SU-DHL-6 (cell line): Measurements from ENCODE around the gene ACOT8.

ENCODE experiments used
- H2AFZ ChIP-seq: fragments of 200-600 bp; sonication (generic); 2 replicates; pipeline ENCODE4 v1.6.1; 2014; ENCODE audit warnings: low read depth, mild to moderate bottlenecking, moderate library complexity, mixed read lengths, antibody characterized with exemption, low read length; ENCODE audit not compliant: severe bottlenecking
- H3F3A ChIP-seq: fragments of 200-600 bp; shearing (Covaris generic); 2 replicates; pipeline ENCODE4 v1.6.0; 2016; ENCODE audit warnings: antibody characterized with exemption, mild to moderate bottlenecking; ENCODE audit not compliant: insufficient read depth
- H3K27ac ChIP-seq: fragments of 200-600 bp; sonication (generic); 2 replicates; pipeline ENCODE4 v1.5.1; 2016; ENCODE audit warnings: low read depth, mild to moderate bottlenecking, low read length, moderate library complexity, mixed read lengths
- H3K27me3 ChIP-seq: fragments of 200-600 bp; sonication (generic), shearing (Covaris generic); 2 replicates; pipeline ENCODE4 v1.6.0; 2014; ENCODE audit warnings: mild to moderate bottlenecking, low read length
- H3K36me3 ChIP-seq: fragments of 200-600 bp; sonication (generic); 2 replicates; pipeline ENCODE4 v1.6.1; 2014; ENCODE audit warnings: mild to moderate bottlenecking, low read length, mixed read lengths
- H3K4me2 ChIP-seq: fragments of 300-600, 200-600 bp; shearing (Covaris generic), sonication (generic); 2 replicates; pipeline ENCODE4 v1.6.0; 2014; ENCODE audit warnings: low read length, low read depth, mild to moderate bottlenecking; ENCODE audit not compliant: poor library complexity, severe bottlenecking
- H3K4me3 ChIP-seq: fragments of 200-600 bp; sonication (generic); 2 replicates; pipeline ENCODE4 v1.5.1; 2014; ENCODE audit warnings: antibody characterized with exemption, low read length, mild to moderate bottlenecking, mixed read lengths; ENCODE audit not compliant: insufficient read depth, poor library complexity, severe bottlenecking
- H3K79me2 ChIP-seq: fragments of 200-600 bp; sonication (generic); 2 replicates; pipeline ENCODE4 v1.6.1; 2014; ENCODE audit warnings: mild to moderate bottlenecking, low read length, moderate library complexity; ENCODE audit not compliant: insufficient read depth
- H3K9ac ChIP-seq: fragments of 200-600 bp; sonication (generic); 2 replicates; pipeline ENCODE4 v1.7.0; 2014; ENCODE audit warnings: mild to moderate bottlenecking, low read length
- H3K9me2 ChIP-seq: fragments of 200-600 bp; sonication (generic); replicated peaks from 2 replicates; pipeline ENCODE4 v1.6.1; 2014; ENCODE audit warnings: low read length; ENCODE audit not compliant: insufficient read depth
- H3K9me3 ChIP-seq: fragments of 200-600 bp; sonication (generic); 2 replicates; pipeline ENCODE4 v1.6.1; 2014; ENCODE audit warnings: low read length, mixed read lengths; ENCODE audit not compliant: insufficient read depth
- H4K20me1 ChIP-seq: fragments of 200-600 bp; sonication (generic); 2 replicates; pipeline ENCODE4 v1.6.1; 2014; ENCODE audit warnings: low read depth, mild to moderate bottlenecking, antibody characterized with exemption, low read length, moderate library complexity, mixed read lengths
- EZH2phosphoT487 ChIP-seq: fragments of 200-600 bp; sonication (generic), shearing (Covaris generic); conservative IDR thresholded peaks from 2 replicates; pipeline ENCODE4 v1.6.1; 2018; ENCODE audit warnings: mild to moderate bottlenecking, antibody characterized with exemption, low read length, moderate library complexity, mixed read lengths
- TF ChIP-seq, protein P1 (sequence below): fragments of 200-600 bp; sonication (generic); IDR thresholded peaks from one replicate; pipeline ENCODE4 v1.5.1; 2017; ENCODE audit warnings: antibody characterized with exemption, mild to moderate bottlenecking, low read length, moderate library complexity; ENCODE audit not compliant: insufficient read depth, poor library complexity, severe bottlenecking

The ACOT8 gene

DNA sequence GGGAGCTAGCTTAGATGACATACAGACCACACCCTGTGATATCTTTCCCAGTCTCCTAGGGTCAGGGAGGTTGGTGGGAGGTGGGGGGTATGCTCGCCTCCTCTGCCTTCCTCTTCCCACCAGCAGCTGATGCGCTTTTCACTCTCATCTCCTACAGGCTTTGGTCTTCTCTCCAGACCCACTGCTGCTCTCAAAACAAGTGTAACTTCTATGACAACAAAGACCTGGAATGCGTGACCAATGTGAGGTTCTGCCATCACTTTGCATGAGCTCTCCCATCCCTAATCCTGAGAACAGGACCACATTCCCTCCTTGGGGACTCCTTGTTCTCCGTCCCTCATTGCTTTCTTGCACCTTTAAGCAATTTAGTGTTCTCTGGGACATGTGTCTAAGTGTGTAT is 36.6 kb upstream of the ACOT8 start:
- no peak overlapping the region for H3K4me3 ChIP-seq
- no peaks in the 10 kb centered on the region for H3K36me3 ChIP-seq
- no peaks in the 10 kb centered on the region for H3K9me3 ChIP-seq
- H3K9me2 ChIP-seq: no peaks in the 10 kb centered on the region
- H3K27me3 ChIP-seq: no peaks in the 10 kb centered on the region
- H3K27ac ChIP-seq: no peak overlapping the region
- H3K79me2 ChIP-seq: no peaks in the 10 kb centered on the region
- no peaks in the 10 kb centered on the region for H3F3A ChIP-seq
- TF ChIP-seq, protein P1, sequence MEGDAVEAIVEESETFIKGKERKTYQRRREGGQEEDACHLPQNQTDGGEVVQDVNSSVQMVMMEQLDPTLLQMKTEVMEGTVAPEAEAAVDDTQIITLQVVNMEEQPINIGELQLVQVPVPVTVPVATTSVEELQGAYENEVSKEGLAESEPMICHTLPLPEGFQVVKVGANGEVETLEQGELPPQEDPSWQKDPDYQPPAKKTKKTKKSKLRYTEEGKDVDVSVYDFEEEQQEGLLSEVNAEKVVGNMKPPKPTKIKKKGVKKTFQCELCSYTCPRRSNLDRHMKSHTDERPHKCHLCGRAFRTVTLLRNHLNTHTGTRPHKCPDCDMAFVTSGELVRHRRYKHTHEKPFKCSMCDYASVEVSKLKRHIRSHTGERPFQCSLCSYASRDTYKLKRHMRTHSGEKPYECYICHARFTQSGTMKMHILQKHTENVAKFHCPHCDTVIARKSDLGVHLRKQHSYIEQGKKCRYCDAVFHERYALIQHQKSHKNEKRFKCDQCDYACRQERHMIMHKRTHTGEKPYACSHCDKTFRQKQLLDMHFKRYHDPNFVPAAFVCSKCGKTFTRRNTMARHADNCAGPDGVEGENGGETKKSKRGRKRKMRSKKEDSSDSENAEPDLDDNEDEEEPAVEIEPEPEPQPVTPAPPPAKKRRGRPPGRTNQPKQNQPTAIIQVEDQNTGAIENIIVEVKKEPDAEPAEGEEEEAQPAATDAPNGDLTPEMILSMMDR: no peak
- TF ChIP-seq EZH2phosphoT487: no peak
- no peak overlapping the region for H2AFZ ChIP-seq
- H4K20me1 ChIP-seq: no peaks in the 10 kb centered on the region
- H3K4me2 ChIP-seq: no peak overlapping the region
- H3K9ac ChIP-seq: no peak overlapping the region

DNA sequence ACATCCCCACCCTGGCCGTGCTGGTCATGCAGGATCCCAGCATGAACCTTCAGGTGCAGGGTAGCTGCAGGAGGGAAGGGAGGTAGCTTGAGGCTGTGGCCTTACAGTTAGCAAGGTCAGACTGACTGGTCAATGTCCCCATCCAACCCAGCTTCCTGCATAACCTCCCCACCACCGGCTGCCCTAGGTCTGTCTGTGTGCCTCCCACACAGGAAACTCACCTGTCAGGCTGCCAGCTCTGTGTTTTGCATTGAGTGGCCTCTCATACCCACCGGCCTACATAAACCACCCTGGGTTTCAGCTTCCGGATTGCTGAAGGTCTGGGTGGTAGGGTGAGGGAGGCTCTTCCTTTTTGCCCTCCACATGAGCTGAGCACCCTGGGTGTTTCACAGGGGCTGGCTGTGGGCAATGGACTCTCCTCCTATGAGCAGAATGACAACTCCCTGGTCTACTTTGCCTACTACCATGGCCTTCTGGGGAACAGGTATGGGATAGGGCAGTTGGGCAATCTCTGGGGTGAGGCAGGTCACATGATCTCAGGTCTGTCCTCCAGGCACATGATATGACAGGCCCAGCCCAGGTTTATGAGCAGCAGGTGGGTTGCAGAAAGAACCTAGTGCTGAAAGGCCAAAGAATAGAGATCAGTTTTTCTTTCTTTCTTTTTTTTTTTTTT is 35.8 kb upstream of the ACOT8 start:
- Histone ChIP-seq H3K36me3 (no peaks in the 10 kb centered on the region), H2AFZ (no peak overlapping the region), H3K4me3 (no peak overlapping the region), H4K20me1 (no peaks in the 10 kb centered on the region), H3K9me2 (no peaks in the 10 kb centered on the region), H3K9me3 (no peaks in the 10 kb centered on the region), H3F3A (no peaks in the 10 kb centered on the region), H3K27me3 (no peaks in the 10 kb centered on the region), H3K4me2 (no peak overlapping the region), H3K9ac (no peak overlapping the region), H3K27ac (no peak overlapping the region), H3K79me2 (no peaks in the 10 kb centered on the region)
- TF ChIP-seq, protein P1: no peak
- TF ChIP-seq EZH2phosphoT487: no peak

DNA sequence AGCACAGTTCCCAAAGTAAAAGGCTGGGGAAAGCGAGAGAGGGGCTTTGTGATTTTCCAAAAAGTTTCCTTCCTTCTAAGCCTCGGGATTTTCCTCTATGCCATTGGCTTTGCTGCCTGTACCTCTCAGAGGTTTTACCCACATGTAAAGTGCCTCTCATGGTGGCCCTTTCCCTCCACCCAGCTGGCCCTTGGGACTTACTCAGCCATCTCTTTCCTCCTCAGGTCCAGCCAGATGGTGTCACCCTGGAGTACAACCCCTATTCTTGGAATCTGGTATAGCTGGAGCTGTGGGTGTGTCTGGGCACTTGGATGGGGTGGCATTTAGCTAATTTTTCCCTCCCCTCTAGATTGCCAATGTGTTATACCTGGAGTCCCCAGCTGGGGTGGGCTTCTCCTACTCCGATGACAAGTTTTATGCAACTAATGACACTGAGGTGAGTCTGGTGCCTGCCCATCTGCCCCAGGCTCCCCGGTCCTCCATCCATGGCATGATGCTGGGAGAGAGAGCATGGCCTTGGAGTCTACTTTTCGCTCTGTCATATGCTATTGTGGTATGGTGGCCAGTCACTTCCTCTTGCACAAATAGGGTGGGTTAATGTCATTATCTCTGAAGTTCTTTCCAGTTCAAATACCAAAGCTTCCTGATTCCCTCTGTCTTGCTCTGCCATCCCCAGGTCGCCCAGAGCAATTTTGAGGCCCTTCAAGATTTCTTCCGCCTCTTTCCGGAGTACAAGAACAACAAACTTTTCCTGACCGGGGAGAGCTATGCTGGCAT is 35.0 kb upstream of the ACOT8 start:
- no peaks in the 10 kb centered on the region for H3K79me2 ChIP-seq
- H3K27me3 ChIP-seq: no peaks in the 10 kb centered on the region
- H3K4me3 ChIP-seq: peak overlapping the region; percentile 86
- H3K36me3 ChIP-seq: no peaks in the 10 kb centered on the region
- peak overlapping the region; percentile 81 for H3K9ac ChIP-seq
- H3K9me3 ChIP-seq: no peaks in the 10 kb centered on the region
- peak overlapping the region; percentile 65 for H3K4me2 ChIP-seq
- H2AFZ ChIP-seq: no peak overlapping the region
- no peak overlapping the region for H3K27ac ChIP-seq
- H3K9me2 ChIP-seq: no peaks in the 10 kb centered on the region
- no peaks in the 10 kb centered on the region for H4K20me1 ChIP-seq
- no peaks in the 10 kb centered on the region for H3F3A ChIP-seq
- TF ChIP-seq, protein P1: no peak
- TF ChIP-seq EZH2phosphoT487: no peak
